ENCODE results near the gene SPATA6L.
A peak's percentile ranks its signal among the peaks of the same experiment; 100 is the strongest.
"Not testable (repeated sequence)": the region's sequence is repeated elsewhere in the genome, so short reads cannot be mapped to it uniquely, and the experiment has no call there.

SPATA6L gene

GRCh38 chr9:4674783-4675182 lies 8.5 kb upstream of the SPATA6L start:
- no peak for DNase-seq

DNA sequence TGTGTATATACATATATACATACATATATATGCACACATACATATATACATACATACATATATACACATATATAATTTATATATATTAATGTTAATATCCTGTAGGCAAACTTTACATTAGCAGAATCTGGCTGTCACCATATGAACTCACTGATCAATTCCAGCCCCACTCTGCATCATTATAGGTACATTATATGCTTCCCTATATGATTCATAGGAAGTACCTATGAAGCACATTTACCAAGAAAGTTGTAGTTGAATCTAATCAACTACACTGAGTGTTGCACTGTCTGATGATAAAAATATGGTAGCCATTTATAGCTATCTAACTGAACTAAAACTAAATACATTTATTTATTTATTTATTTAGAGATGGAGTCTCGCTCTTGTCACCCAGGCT lies 5.5 kb upstream of the SPATA6L start:
- DNase-seq, result no peak

- no peak for DNase-seq
These were observed 4.3 kb upstream of the SPATA6L start for GRCh38 chr9:4670591-4670990.

DNA sequence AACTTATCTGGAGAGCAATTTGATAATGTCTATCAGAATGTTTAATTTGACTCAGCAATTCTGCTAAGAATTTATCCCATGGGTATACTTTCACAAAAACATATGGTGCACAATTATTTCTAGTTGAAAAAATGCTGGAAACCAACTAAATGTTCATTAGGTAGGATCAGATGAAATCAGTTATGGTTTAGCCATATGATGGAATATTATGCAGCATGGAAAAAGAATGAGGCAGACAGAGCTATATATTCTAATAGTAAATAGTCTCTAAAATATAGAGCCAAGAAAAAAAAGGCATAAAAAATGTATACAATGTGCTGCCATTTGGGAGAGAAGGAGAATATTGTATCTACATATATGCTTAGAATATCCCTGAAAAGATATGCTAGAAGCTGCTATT lies 3.6 kb upstream of the SPATA6L start:
- DNase-seq, result no peak

DNA sequence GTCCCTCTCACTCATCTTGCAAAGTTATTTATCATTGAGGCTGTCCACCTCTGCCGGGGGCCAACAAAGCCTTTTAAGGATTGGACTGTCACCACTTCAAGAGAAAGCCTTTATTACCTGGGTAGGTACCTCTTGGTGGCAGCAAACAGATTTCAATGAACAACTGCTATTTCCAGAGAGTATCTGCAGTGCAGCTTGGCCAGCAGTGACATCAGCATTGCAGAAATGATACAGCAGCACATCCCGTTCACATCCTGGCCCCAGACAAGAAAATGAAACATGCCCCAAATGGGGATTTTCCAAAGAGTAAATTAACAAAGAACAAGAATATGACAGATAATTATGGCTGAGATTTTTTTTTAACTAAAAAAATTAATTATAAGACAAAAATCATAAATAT lies 2.3 kb upstream of the SPATA6L start:
- no peak for DNase-seq

- DNase-seq, result no peak
These were observed 1.4 kb upstream of the SPATA6L start for GRCh38 chr9:4667681-4668080.

GRCh38 chr9:4665357-4665756 lies 923 bp downstream of the SPATA6L start:
- DNase-seq, result no peak

GRCh38 chr9:4663956-4664355 lies 2.3 kb downstream of the SPATA6L start:
- DNase-seq, result no peak

DNA sequence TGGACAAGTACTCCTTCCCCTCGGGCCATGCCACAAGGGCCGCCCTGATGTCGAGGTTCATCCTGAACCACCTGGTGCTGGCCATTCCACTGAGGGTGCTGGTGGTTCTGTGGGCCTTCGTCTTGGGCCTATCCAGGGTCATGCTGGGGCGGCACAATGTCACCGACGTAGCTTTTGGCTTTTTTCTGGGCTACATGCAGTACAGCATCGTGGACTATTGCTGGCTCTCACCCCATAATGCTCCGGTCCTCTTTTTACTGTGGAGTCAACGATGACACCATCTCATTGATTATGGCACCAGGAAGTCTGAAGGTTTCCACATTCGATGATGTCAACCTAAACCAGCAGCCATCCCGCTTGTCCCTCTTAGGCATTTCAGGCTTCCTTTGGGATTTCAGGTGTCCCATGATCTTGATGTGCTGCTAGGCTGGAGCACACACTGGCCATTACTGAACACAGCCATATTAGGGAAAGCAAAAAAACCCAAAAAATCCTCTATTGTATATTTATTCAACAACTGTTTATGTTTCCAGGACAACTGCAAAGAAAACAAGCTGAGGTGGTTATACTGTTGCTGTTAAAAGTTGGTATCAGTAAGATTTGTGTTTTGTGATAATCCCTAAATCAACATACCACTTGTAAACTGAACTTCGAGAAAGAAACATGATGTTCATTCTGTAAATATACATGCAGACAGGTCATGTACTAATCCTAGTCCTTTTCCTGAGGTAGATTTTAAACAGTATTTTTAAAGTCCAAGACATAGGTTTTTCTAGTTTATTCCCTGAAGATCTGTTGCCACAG lies 3.1 kb downstream of the SPATA6L start:
- DNase-seq, result no peak

- peak; percentile 63 for DNase-seq
These were observed 3.9 kb downstream of the SPATA6L start, which contains the start of gene PLPP6 for GRCh38 chr9:4662108-4662988. PLPP6 (plus strand) TSS chr9:4662294; CDS start chr9:4662376, 82 bp downstream.

DNA sequence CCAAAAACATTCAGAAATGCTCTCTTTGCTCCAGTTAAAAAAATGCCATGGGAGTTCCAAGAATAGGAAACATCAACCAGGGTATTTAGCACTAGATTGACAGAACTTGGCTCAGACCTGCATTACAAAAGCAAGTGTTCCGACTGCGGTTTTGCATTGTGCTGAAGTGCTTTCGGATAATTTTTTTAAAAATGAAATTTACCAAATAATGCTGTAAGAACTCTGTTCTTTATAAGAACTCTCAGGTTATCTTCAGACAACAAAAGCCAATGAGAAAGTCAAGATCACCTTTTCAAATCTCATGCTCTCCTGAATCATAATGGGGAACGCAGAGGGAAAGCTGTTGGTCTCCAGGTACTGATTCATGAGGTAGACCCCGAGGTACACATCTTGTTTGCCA lies 4.7 kb downstream of the SPATA6L start:
- no peak for DNase-seq

GRCh38 chr9:4661165-4661564 lies 5.1 kb downstream of the SPATA6L start:
- no peak for DNase-seq

DNA sequence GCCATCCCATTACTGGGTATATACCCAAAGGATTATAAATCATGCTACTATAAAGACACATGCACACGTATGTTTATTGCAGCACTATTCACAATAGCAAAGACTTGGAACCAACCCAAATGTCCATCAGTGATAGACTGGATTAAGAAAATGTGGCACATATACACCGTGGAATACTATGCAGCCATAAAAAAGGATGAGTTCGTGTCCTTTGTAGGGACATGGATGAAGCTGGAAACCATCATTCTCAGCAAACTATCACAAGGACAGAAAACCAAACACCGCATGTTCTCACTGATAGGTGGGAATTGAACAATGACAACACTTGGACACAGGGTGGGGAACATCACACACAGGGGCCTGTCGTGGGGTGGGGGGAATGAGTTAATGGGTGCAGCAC lies 5.6 kb downstream of the SPATA6L start:
- not testable (repeated sequence) for DNase-seq

GRCh38 chr9:4657426-4658159 lies 8.7 kb downstream of the SPATA6L start:
- no peak for DNase-seq

DNA sequence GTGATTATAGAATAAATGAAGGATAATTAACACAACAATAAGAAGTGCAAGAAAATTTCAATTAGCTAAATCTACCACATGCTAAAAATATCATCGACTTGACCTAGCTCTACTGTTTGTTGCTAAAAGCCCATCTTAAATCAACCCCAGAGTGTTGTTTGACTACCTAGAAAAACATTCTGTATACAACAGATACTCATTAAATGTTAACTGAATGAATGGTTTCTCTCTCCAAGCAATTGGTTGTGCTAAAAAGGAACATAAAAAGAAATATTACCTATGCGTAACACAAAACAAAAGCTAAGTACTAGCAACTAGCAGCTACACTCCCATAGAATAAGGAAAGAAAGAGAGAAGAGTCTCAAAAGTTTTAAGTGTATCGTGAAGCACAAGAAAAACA lies 9.7 kb downstream of the SPATA6L start:
- DNase-seq, result no peak

DNA sequence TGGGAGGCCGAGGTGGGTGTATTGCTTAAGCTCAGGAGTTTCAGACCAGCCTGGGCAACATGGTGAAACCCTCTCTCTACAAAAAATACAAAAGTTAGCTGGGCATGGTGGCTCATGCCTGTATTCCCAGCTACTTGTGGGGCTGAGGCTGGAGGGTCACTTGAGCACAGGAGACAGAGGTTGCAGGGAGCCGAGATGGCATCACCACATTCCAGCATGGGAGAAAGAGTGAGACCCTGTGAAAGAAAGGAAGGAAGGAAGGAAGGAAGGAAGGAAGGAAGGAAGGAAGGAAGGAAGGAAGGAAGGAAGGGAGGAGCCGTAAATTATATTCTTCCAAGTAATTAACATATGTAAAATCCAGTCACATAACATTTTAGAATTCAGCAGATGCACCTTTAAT lies 10.1 kb downstream of the SPATA6L start:
- DNase-seq, result not testable (repeated sequence)

- no peak for DNase-seq
These were observed 11.7 kb downstream of the SPATA6L start for GRCh38 chr9:4654538-4654937.

DNA sequence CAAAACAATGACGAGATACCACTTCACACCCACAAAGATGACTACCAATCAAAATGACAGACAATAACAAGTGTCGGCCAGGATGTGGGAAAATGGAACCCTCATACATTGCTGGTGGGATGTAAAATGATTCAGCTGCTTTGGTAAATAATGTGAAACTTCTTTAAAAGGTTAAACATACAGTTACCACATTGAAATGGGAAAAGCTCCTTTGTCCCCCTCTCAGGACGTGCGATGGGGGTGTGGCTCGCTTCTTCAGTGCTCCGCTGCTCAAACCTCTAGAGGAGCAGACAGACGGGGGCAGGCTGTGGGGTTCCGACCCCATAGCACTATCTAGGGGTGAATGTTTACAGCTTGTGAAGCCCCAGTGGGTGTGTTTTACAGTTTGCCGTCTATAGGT lies 12.2 kb downstream of the SPATA6L start:
- no peak for DNase-seq

DNA sequence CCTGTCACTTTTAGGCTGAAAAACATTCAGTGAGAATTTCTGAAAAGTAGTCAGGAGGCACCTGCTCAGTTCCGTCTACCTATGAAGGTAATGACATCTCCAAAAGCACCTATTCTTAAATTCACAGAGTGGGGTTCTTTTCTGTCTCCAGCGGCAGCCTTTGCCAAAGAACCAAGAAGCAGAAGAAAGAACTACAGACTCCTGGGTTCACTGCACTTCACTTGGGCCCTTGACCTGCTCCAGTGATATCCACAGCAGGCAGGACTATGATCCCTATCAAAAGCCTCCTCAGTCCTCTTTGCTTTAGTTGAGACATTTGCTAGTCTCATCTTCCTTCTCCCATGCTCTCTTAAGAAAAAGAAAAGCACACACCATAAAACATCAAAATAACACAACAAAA lies 23.9 kb downstream of the SPATA6L start:
- no peak for DNase-seq

DNA sequence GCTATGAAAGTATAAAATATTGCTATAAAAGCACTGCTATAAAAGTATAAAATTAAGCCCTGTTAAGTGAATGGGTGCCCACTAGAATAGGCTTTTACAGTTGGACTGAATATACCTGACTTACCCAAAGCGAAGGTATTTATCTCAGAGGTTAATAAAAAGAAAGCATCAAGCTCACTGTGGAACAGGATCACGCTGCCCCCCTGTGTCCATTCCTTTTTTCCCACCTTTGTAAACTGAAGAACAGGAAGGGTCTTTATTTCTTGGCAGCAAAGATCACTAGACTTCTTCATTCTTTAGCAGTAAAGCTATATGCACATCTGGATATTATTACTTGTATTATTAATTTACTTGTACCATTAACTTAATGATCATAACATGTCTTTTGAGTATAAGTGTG lies 26.3 kb downstream of the SPATA6L start:
- DNase-seq, result peak; percentile 46

DNA sequence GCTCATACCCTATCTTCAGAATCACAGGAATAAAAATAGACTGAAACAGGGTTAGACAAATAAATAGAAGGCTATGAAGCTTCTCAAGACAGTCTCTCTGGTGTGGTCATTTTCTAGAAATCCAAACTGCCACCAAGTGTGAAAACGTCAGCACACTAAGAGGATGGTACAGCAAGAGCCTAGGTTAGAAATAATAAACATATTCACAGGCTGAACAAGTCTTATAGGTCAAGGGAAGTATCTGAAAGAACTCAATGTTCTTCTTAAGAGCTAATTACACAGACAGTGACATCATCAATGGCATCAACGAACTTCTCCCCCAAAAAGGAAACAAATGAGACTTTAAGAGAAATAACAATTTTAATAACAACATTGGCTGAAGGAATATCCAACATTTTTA lies 26.9 kb downstream of the SPATA6L start:
- no peak for DNase-seq

GRCh38 chr9:4638968-4639367 lies 27.3 kb downstream of the SPATA6L start:
- no peak for DNase-seq

- no peak for DNase-seq
These were observed 35.4 kb downstream of the SPATA6L start for GRCh38 chr9:4630836-4631235.
